SK-N-SH (cell line): ENCODE measurements around the gene NPEPL1. TPM values are rescaled to one million over a fixed set of nuclear protein-coding genes. Genes with fewer than 3 reads are reported as not detected.

Experiments
- CTCF ChIA-PET: fragments of 300-600, 350-600 bp; formaldehyde crosslinking; extraction: SDS; loops from one replicate; lab custom pipeline; 2021; lab: Yijun Ruan, JAX
- POLR2A ChIA-PET: fragments of 350-600 bp; sonication (Branson Sonifier 250); formaldehyde crosslinking; extraction: SDS; loops from one replicate; lab custom pipeline; 2020; ENCODE audit warnings: antibody characterized with exemption, inconsistent platforms; lab: Yijun Ruan, JAX
- DNase-seq: peaks from one replicate; pipeline ENCODE4 v3.0.0; 2012
- H2AFZ ChIP-seq: fragments of 200-600 bp; sonication (generic); 2 replicates; pipeline ENCODE4 v1.8.1; 2016; ENCODE audit warnings: antibody characterized with exemption, mild to moderate bottlenecking, low read depth
- H3F3A ChIP-seq: fragments of 200-600 bp; sonication (generic); replicated peaks from 2 replicates; pipeline ENCODE3; 2016; ENCODE audit warnings: antibody characterized with exemption, mild to moderate bottlenecking; ENCODE audit not compliant: insufficient read depth
- H3K27ac ChIP-seq, 2 experiments: fragments of 200-500 bp in 1 of 2; fragments of 200-600 bp in 1 of 2; sonication (Bioruptor generic) in 1 of 2; sonication (generic), shearing (Covaris generic) in 1 of 2; 2 replicates each; pipeline versions ENCODE4 v1.5.1 to v1.6.1; 2014 to 2016; ENCODE audit warnings: low read depth in 2 of 2, inconsistent platforms in 1 of 2, low read length in 1 of 2, mild to moderate bottlenecking in 1 of 2, mixed read lengths in 1 of 2
- H3K27me3 ChIP-seq: fragments of 200-600 bp; sonication (generic), shearing (Covaris generic); 2 replicates; pipeline ENCODE4 v1.6.1; 2016; ENCODE audit warnings: mixed run types; ENCODE audit not compliant: insufficient read depth
- H3K36me3 ChIP-seq, 2 experiments: fragments of 200-500 bp in 1 of 2; fragments of 200-600 bp in 1 of 2; sonication (Bioruptor generic) in 1 of 2; sonication (generic) in 1 of 2; replicated peaks in 1 of 2; 2 replicates each; pipeline versions ENCODE3 to v1.5.1; 2014 to 2016; ENCODE audit warnings: low read length in 1 of 2, mild to moderate bottlenecking in 1 of 2; ENCODE audit not compliant: insufficient read depth in 2 of 2, control insufficient read depth in 1 of 2
- H3K4me1 ChIP-seq, 2 experiments: fragments of 200-500 bp in 1 of 2; fragments of 200-600 bp in 1 of 2; sonication (Bioruptor generic) in 1 of 2; sonication (generic), shearing (Covaris generic) in 1 of 2; 2 replicates each; pipeline versions ENCODE4 v1.5.1 to v1.6.1; 2014 to 2016; ENCODE audit warnings: low read depth in 1 of 2, low read length in 1 of 2, mixed run types in 1 of 2; ENCODE audit not compliant: insufficient read depth in 2 of 2, control insufficient read depth in 1 of 2
- H3K4me2 ChIP-seq: fragments of 200-600 bp; sonication (generic), shearing (Covaris generic); 2 replicates; pipeline ENCODE4 v1.6.1; 2017; ENCODE audit warnings: mixed run types
- H3K4me3 ChIP-seq, 2 experiments: fragments of 200-500 bp in 1 of 2; fragments of 200-600 bp in 1 of 2; sonication (Bioruptor generic) in 1 of 2; sonication (generic), shearing (Covaris generic) in 1 of 2; 2 replicates each; pipeline versions ENCODE4 v1.5.1 to v1.8.1; 2014 to 2016; ENCODE audit warnings: low read depth in 2 of 2, inconsistent platforms in 1 of 2, low read length in 1 of 2, mild to moderate bottlenecking in 1 of 2, mixed read lengths in 1 of 2, moderate library complexity in 1 of 2
- H3K79me2 ChIP-seq: fragments of 200-600 bp; sonication (generic); 2 replicates; pipeline ENCODE4 v1.8.1; 2017; ENCODE audit warnings: mild to moderate bottlenecking; ENCODE audit not compliant: insufficient read depth
- H3K9ac ChIP-seq: fragments of 200-600 bp; sonication (generic); 2 replicates; pipeline ENCODE4 v1.6.1; 2017; ENCODE audit warnings: mixed run types
- H3K9me2 ChIP-seq: fragments of 200-600 bp; sonication (generic); 2 replicates; pipeline ENCODE4 v1.6.1; 2017; ENCODE audit warnings: mixed run types
- H3K9me3 ChIP-seq: fragments of 200-600 bp; sonication (generic); 2 replicates; pipeline ENCODE4 v1.6.1; 2017; ENCODE audit warnings: mixed run types, mild to moderate bottlenecking, moderate library complexity
- H4K20me1 ChIP-seq: fragments of 200-600 bp; sonication (generic); 2 replicates; pipeline ENCODE4 v1.6.1; 2017; ENCODE audit warnings: mild to moderate bottlenecking, mixed run types; ENCODE audit not compliant: insufficient read depth
- CHD2 ChIP-seq: fragments of 150-350 bp; IDR thresholded peaks from 2 replicates; pipeline ENCODE4 v1.6.1; 2018; ENCODE audit warnings: low read length; ENCODE audit not compliant: partially characterized antibody
- ELF1 ChIP-seq: IDR thresholded peaks from 2 replicates; pipeline ENCODE4 v1.4.0; 2012
- FOSL2 ChIP-seq: IDR thresholded peaks from 2 replicates; pipeline ENCODE4 v1.4.0; 2012; ENCODE audit warnings: low read depth, mild to moderate bottlenecking, moderate library complexity, borderline replicate concordance
- FOXJ3 ChIP-seq: sonication (generic); formaldehyde crosslinking; IDR thresholded peaks from 2 replicates; pipeline ENCODE4 v1.5.1; 2020; ENCODE audit warnings: mild to moderate bottlenecking, missing genetic modification reagents
- GATA2 ChIP-seq: sonication (generic); formaldehyde crosslinking; IDR thresholded peaks from 2 replicates; pipeline ENCODE4 v1.5.0; 2020; ENCODE audit warnings: mild to moderate bottlenecking, missing genetic modification reagents
- IRF3 ChIP-seq: fragments of 150-350 bp; IDR thresholded peaks from 2 replicates; pipeline ENCODE4 v1.6.1; 2016; ENCODE audit warnings: mild to moderate bottlenecking, low read depth, low read length
- JUND ChIP-seq: IDR thresholded peaks from 2 replicates; pipeline ENCODE4 v1.4.0; 2012
- MAX ChIP-seq: IDR thresholded peaks from 2 replicates; pipeline ENCODE4 v1.4.0; 2012; ENCODE audit warnings: low read depth
- MEF2A ChIP-seq: IDR thresholded peaks from 2 replicates; pipeline ENCODE4 v1.4.0; 2012; ENCODE audit warnings: low read depth, borderline replicate concordance
- PBX3 ChIP-seq: IDR thresholded peaks from 2 replicates; pipeline ENCODE4; 2012
- POLR2AphosphoS5 ChIP-seq: IDR thresholded peaks from 2 replicates; pipeline ENCODE4 v1.6.1; 2012; ENCODE audit warnings: low read depth, low read length
- RFX5 ChIP-seq: IDR thresholded peaks from 2 replicates; pipeline ENCODE4 v1.6.1; 2012; ENCODE audit warnings: mild to moderate bottlenecking, improper control_type of control experiment, low read length
- RXRA ChIP-seq: IDR thresholded peaks from 2 replicates; pipeline ENCODE4 v1.4.0; 2012; ENCODE audit warnings: low read depth, mild to moderate bottlenecking, borderline replicate concordance
- SIN3A ChIP-seq: IDR thresholded peaks from 2 replicates; pipeline ENCODE4 v1.6.1; 2012; ENCODE audit warnings: low read depth, mild to moderate bottlenecking, low read length, moderate library complexity, borderline replicate concordance
- SMC3 ChIP-seq: IDR thresholded peaks from 2 replicates; pipeline ENCODE4 v1.6.1; 2012; ENCODE audit warnings: low read depth, low read length, improper control_type of control experiment
- TAF1 ChIP-seq: IDR thresholded peaks from 2 replicates; pipeline ENCODE4 v1.6.1; 2012; ENCODE audit warnings: low read depth, mild to moderate bottlenecking, low read length, moderate library complexity, borderline replicate concordance
- TCF12 ChIP-seq: IDR thresholded peaks from 2 replicates; pipeline ENCODE4 v1.4.0; 2012
- USF1 ChIP-seq: IDR thresholded peaks from 2 replicates; pipeline ENCODE4 v1.4.0; 2012; ENCODE audit warnings: low read depth, borderline replicate concordance
- YY1 ChIP-seq: IDR thresholded peaks from 2 replicates; pipeline ENCODE4 v1.4.0; 2012; ENCODE audit warnings: low read depth, mild to moderate bottlenecking
- ZBTB33 ChIP-seq: IDR thresholded peaks from 2 replicates; pipeline ENCODE4 v1.4.0; 2012; ENCODE audit warnings: low read depth, borderline replicate concordance
- WGBS: methylation state at CpG from one replicate; pipeline ENCODE4 v1.1.6; 2017; ENCODE audit warnings: low lambda C conversion rate; 5-methylcytosine and 5-hydroxymethylcytosine counted together
- polyA plus RNA-seq, 3 experiments: library from polyadenylated mRNA; depleted of rRNA; stranded (reverse); fragments of >200 nt; gene quantifications; 2 replicates each; pipeline ENCODE4 v1.2.3, GENCODE V29; 2012

The NPEPL1 gene
- polyA plus RNA-seq, 1 of the 3 experiments (the other 2 are of a cell fraction) = 2.8 TPM

GRCh38 chr20:58706975-58707681, 14.5 kb downstream of the NPEPL1 start:
- ChIA-PET POLR2A (no interaction called here), CTCF (no interaction called here)
- DNase-seq = peak; percentile 31

GRCh38 chr20:58707770-58708169, 15.2 kb downstream of the NPEPL1 start:
- peaks cover 0 to 3% of the 10 kb centered on the region in 2 experiments; a peak in 1 of 4 replicates for H3K4me1 ChIP-seq
- H3K9ac ChIP-seq = no peak overlapping the region
- no peaks in the 10 kb centered on the region; the same call in 1 of the 2 replicates for H3K79me2 ChIP-seq
- H3K4me2 ChIP-seq = no peak overlapping the region
- H4K20me1 ChIP-seq = no peaks in the 10 kb centered on the region
- CTCF ChIA-PET = no interaction called here
- no peaks in the 10 kb centered on the region for H3K9me3 ChIP-seq
- POLR2A ChIA-PET = no interaction called here
- no peak overlapping the region for H2AFZ ChIP-seq
- H3K9me2 ChIP-seq = no peaks in the 10 kb centered on the region
- no peak overlapping the region for H3K4me3 ChIP-seq
- H3K27ac ChIP-seq = no peak overlapping the region
- DNase-seq = no peak
- H3K27me3 ChIP-seq = no peaks in the 10 kb centered on the region
- TF ChIP-seq SIN3A (no peak), TCF12 (no peak), USF1 (no peak), YY1 (no peak), TAF1 (no peak), RXRA (no peak), GATA2 (no peak), MAX (no peak), PBX3 (no peak), CHD2 (no peak), JUND (no peak), ZBTB33 (no peak), FOSL2 (no peak), FOXJ3 (no peak), IRF3 (no peak), POLR2AphosphoS5 (no peak)
- WGBS = 95% methylated on average over 10 of the region's 10 CpGs
- H3K36me3 ChIP-seq = peaks cover 3 to 6% of the 10 kb centered on the region in 2 experiments
- no peaks in the 10 kb centered on the region for H3F3A ChIP-seq

More at GRCh38 chr20:58706975-58707681, 14.5 kb downstream of the NPEPL1 start:
- no peak overlapping the region for H3K4me2 ChIP-seq
- H3K9ac ChIP-seq = no peak overlapping the region
- WGBS = 88% methylated on average over 5 of the region's 23 CpGs
- no peak overlapping the region for H3K4me3 ChIP-seq
- H3K36me3 ChIP-seq = peaks cover 5 to 6% of the 10 kb centered on the region in 2 experiments
- H3K9me2 ChIP-seq = no peaks in the 10 kb centered on the region
- H3K9me3 ChIP-seq = no peaks in the 10 kb centered on the region
- H2AFZ ChIP-seq = no peak overlapping the region
- H3K27ac ChIP-seq = no peak overlapping the region
- no peaks in the 10 kb centered on the region for H3K27me3 ChIP-seq
- H3F3A ChIP-seq = no peaks in the 10 kb centered on the region
- no peaks in the 10 kb centered on the region for H4K20me1 ChIP-seq
- TF ChIP-seq MEF2A (no peak), RFX5 (no peak), SMC3 (no peak), IRF3 (no peak), ELF1 (no peak), TCF12 (no peak)
- H3K4me1 ChIP-seq = peaks cover 0 to 3% of the 10 kb centered on the region in 2 experiments; a peak in 1 of 4 replicates
- H3K79me2 ChIP-seq = no peaks in the 10 kb centered on the region; the same call in 1 of the 2 replicates
